NOMO-1 (cell line): ENCODE results near the gene RGS17.
"Not testable (repeated sequence)": the region's sequence is repeated elsewhere in the genome, so short reads cannot be mapped to it uniquely, and the experiment has no call there.

Experiments
- DNase-seq, 2 experiments: peaks; one replicate each; lab custom pipeline; 2025; ENCODE audit not compliant: unreplicated experiment in 2 of 2; lab: John Stamatoyannopoulos, UW

RGS17 gene

DNA sequence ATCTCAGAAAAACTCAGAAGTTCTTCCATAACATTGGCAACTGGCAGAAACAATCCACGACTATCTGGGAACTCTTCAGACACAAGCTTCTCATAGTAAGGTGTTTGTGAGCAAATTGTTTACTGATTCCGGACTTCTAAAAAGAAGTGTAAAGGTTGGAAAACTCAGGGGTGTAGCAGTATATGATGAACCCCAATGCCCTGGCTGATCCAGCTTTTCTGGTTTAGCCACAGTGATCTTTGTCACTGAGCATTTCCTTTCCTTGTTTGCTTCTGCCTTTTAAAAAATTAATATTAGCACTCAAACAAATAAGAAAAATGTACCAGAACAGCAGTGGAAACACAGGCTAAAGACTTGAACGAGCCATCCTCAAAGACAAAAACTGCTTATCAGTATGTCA is 4.9 kb downstream of the RGS17 start:
- no peak for DNase-seq

DNA sequence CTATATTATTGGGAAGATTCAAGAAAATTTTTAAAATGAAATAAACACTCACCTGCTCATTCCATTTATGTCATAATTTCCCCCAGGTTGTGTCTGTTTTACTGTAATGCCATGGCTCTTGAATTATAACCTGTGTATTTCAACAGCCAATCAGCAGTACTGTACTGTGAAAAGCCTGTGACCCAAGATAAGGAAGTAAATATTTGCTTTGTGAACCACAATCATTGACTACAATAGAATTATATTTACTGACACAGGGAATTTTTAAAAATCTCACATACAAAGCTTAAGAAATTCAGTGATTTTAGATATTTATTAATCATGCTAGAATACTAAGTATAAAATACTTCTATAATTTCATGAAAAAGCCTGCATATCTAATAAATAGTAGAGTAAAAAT is 6.0 kb downstream of the RGS17 start:
- DNase-seq: no peak

DNA sequence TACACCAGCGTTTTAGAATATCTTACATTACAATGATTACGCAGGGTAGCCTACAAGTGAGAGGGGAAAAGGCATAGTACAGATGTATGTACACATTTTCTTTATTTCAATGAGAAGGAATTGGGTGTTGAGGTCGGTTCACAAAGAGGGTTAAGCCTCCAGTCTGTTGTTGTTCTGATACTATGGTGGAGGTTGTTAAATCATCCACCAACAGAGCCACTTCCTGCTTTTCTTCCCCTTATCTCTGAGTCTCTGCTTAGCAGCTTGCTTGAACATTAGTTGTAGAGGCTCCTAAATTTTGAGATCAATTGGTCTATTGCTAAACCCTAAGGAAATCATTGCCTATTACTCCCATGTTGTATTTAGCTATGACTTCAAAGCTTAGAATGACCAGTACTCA is 7.3 kb downstream of the RGS17 start:
- peak in 1 of 2 experiments; percentile 38 for DNase-seq

DNA sequence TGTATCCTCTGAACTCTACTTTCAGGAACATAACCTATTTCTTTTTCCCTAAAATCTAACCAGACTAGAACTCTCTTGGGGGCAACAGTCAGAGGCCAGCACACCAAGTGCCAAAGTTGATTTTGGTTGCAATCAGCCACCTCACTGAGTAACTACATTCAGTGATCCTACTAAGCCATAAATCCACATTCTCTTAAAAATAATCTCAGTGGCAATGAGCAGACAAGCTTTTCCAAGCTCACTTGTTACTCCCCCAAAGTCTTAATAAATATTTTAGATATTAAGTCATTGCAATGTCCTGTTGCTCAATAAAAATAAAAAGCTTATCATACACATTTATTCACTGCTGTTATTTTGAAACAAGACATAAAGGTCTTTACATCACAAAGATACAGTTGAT is 9.8 kb downstream of the RGS17 start:
- DNase-seq: no peak

DNA sequence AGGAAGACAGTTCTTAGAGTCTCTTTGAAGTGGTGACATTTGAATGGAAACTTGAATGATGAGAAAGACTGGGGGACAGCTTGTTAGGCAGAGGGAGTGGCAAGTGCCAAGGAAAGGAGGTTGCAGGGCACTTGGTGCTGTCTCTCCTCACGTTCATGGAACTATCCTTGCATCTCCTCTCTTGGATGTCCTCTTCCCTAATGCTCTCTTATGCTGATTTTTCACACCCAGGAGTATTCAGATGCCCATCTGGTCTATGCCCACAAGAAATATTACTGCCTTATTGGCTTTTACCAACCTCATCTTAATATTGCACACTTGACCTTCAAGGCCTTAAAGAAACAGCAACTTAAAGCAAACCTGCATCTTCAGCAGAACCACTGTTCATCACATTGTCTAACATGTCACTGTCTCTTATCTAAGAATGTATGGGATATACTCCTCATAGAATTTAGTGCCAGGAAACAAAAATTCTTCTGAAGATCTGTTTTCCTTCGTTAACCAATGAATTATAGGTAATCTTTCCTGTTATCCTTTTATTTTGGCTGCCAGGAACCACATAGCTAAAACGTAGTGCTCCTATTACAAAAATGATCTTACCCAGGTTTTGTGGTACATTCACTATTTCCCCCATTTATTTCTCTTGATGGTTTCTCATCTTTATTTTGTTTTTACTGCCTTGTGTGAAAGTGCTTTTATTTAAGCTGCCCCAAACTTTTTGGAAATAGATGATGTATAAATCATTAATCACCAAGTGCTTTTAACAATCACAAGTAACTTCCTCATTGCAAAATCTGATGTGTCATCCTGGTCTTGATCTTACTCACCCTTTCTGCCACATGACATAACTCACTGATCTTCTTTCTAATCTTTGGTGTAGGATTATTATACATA is 12.8 kb downstream of the RGS17 start:
- DNase-seq: peak; percentile 21 to 86

DNA sequence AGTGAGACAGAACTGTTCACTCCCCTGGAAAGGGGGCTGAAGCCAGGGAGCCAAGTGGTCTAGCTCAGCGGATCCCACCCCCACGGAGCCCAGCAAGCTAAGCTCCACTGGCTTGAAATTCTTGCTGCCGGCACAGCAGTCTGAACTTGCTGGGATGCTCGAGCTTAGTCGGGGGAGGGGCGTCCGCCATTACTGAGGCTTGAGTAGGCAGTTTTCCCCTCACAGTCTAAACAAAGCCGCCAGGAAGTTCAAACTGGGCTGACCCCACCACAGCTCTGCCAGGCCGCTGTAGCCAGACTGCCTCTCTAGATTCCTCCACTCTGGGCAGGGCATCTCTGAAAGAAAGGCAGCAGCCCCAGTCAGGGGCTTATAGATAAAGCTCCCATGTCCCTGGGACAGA is 20.0 kb downstream of the RGS17 start:
- DNase-seq: not testable (repeated sequence)

DNA sequence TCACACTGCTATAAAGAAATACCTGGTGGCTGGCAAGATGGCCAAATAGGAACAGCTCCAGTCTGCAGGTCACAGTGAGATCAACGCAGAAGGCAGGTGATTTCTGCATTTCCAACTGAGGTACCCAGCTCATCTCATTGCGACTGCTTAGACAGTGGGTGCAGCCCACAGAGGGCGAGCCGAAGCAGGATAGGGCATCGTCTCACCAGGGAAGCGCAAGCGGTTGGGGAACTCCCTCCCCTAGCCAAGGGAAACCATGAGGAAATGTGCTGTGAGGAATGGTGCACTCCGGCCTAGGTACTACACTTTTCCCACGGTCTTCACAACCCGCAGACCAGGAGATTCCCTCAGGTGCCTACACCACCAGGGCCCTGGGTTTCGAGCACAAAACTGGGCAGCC is 20.5 kb downstream of the RGS17 start:
- not testable (repeated sequence) for DNase-seq

DNA sequence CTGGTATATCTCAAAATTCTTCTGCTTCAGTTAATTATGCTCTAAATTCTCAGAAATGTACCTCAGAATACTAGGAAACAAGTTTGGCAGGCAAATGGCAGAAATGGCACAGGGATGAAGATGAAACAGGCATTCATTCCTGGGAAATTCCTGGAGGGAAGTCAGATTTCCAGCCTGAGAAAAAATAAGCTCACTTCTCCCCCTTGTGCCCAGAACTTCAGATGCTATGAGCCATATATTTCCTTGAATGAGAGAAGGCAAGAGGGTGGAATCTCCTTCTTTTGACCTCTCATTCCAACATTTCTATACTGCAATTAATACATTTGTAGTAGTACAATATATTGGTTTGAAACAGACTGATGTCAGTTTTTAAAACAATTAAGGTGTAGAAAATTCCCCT is 22.8 kb downstream of the RGS17 start:
- no peak for DNase-seq

DNA sequence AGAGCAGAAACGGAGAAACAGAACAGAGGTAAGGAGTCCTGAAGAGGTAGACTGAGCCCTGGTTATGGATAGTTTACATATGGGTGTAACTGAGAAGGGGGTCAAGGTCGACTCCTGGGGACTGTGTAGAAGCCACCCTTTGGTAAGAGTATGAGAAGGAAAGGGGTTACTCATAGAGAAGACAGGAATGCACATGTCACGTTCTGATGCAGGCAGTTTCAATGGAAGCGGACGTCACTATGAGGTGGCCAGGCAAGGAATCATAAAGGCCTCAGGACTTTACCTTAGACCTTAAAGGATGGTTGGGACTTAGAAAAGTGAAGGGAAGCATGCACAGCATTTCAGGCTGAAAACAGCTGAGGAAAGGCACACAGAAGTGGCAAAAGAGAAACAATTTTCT is 25.1 kb downstream of the RGS17 start:
- DNase-seq: no peak

DNA sequence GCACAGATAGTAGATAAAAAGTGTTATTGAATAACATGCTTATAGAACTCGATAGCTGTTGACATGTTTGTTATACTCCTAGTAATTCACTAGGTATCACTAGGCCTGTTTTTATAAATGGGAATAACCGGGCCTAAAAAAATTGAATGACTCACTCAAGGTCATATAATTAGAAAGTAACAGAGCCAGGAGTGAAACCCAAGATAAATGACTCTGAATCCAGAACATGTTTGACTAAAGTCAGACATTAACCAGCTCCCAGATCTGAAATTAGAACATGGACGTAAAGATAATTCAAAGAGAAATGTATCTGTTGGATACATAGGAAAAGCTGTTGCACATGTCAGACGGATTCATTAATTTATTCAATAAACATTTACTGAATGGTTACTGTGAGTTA is 26.9 kb downstream of the RGS17 start:
- no peak for DNase-seq

DNA sequence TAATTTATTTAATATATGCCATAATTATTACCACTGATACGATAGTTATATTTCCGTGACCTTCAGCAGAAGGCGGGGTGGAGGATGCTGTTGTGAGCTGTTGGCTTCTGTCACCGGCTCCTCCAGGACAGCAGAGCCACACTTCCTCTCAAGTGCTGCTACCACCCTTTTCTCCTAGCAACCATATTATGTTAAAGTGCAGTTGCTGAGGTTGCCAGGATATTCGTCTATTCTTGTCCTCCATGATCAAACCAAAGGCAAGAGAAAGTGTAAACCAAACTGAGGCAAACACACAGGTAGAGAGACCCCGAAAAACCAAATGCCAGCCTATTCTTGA is 27.8 kb downstream of the RGS17 start:
- no peak for DNase-seq

DNA sequence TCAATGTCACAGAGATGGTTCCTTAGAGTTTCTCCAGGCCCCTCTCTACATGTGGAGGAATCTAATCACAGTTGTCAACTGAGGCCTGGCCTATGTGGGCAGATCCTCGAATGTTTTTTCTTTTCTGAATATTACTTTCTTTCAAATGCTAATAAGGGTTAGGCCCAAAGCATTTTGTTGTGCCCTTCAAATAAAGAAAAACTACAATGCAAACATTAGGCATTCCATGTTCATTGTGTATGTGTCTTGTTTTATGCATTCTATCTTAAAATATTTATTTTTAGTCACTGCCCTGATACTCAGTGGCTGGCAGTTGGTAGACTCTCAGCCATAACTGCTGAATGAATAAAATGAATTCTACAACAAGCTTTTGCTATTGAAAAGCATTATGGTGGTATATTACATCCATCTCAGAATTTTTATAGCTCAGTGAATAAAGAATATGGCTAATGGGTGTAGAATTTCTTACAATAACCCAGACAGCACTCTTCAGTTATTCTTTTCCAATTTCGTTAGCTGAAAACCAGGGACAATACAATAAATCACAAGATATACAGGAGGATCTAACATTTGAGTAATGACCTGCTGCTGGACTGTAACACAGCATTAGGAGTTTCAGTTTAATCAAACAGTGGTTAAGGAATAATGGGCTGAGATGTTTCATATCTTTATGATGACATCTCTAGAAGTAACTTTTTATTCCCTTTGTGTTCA is 28.3 kb downstream of the RGS17 start:
- no peak for DNase-seq

DNA sequence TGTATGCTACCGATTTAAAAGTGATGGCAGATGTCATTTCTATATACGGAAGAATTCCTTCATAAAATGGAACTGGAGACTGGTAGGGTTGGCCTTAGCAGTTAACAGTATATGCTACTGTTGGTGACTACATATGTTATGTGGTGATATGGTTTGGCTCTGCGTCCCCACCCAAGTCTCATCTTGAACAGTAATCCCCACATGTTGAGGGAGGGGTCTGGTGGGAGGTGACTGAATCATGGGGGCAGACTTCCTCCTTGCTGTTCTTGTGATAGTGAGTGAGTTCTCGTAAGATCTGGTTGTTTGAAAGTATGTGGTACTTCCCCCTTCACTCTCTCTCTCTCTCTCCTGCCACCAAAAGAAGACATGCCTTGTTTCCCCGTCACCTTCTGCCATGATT is 29.6 kb downstream of the RGS17 start:
- no peak for DNase-seq

DNA sequence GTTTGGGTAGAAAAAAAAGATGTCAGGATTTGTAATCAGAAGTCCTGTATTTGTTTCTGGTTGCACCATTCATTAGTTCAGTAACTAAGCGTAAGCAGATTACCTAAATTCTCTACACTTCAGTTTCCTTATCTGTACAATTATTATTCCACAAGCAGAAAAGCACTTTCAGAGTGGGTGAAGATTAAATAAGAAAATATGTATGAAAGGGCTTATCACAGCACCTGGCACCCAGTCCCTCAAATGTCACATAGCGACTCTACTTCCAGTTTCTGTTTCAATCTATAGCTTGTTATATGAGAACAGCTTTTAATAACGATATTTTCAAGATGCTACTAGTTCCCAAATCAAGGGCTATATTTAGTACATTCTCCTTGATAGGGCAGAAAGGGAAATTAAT is 31.4 kb downstream of the RGS17 start:
- peak in 1 of 2 experiments; percentile 53 for DNase-seq

DNA sequence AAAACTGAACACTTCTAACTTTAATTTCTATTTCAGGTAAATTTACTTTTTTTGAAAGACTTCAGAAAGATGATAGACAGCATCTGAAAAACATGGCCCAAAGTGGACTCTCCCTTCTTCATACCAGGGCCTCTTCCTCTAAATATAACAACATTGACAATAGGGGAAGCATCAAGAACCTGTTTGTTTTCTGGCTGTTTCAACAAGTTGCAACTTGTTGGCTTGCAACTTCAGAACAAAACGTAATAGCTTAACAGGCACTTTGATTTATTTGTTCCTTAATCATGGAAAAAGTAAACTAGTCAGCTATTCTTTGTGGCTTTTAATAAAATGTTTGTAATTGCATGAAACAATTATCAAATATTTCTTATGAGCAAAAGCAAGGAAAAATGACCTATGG is 34.3 kb downstream of the RGS17 start:
- DNase-seq: peak; percentile 42 to 76

DNA sequence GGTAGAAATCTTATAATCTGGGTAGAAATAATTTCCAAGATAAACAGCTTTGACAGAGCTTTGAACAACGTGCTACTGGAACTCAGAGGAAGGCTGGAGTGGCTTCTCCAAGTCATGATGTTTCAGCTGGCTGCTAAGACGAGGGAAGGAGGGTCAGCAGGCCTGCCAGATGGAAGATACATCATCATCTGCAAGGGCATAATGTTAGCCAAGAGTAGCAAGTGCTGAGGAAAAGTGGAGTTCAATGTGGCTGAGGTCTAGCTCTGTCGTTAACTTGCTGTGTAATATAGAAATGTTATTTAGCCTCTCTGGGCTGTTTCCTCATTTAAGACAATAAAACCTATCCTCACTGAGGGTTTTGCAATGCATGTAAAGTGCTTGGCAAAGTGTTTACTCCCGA is 35.1 kb downstream of the RGS17 start:
- DNase-seq: peak in 1 of 2 experiments; percentile 29

DNA sequence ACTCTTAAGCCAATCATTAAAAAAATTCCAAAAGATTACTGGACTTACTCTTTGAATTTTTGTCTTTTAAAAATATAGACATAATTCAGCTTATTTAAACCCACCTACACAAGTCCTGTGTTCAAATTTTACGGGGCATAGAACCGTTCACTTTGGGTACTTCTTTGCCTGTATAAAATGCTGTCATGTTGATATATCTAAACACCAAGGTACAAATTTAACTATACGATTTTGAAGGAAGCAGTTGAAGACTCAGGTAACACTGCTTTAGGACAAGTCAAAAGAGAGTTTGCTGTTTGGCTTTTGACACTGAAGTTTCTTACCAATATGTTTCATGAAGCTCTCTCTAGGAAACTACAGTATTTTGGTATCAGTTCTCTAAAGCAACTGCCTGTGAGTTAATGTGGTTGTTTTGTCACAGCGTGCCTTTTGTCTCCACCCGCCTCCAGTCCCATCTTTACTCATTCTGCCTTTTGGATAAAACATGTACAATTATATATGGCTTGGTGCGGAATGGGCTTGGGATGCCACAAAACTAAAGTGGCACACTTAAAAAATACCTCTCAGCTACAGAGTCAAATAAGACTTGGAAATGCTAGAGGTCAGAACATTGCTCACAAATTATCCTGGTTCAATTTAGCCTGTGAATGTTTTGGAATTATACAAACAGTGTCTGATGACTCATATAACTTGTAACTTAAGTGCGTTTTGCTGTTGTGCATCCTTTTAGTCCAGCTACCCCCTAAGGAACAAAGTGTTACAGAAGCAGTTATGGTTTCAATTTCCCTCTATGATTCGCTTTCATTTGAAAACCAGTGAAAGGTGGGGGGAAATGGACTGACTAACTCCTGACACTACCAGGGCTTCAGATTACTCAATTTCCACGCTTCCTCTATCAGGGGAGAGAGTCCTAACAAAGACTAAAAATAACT is 38.7 kb downstream of the RGS17 start:
- DNase-seq: peak; percentile 79 to 90

DNA sequence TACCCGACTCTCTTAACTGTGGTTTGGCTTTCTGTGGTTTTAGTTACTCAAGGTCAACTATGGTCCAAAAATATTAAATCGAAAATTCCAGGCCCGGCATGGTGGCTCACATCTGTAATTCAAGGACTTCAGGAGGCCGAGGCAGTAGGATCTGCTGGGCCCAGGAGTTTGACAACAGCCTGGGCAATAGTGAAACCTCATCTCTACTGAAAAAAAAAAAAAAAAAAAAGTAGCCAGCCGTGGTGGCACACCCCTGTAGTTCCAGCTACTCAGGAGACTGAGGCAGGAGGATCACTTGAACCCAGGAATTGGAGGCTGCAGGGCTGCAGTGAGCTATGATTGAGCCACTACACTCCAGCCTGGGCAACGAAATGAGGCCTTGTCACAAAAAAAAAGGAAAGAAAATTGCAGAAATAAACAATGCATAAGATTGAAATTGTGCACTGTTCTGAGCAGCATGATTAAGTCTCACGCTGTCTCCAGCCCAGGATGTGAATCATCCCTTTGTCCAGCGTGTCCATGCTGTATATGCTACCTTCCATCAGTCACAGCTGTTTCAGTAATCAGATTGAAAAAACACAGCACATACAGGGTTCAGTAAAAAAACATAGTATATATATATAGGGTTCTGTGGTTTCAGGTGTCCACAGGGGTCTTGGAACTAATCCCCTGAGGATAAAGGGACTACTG is 40.7 kb downstream of the RGS17 start:
- no peak for DNase-seq

DNA sequence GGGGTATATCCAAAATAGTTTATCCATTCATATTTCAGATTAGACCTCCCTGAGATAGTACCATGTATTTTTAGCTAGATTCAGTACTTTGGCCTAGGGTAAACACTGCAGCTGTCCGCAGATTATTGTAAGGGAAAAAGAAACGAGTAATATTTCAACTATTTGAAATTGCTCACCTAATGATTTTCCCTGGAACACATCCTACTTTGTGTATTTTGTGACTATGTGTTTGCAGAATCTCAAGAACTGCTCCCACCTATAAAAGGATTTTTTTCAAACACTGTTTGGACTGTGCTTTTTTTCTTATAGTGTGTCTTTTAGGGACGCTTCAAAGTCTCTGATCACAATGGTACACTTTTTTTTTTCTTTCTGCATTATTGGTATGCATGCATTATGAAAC is 42.3 kb downstream of the RGS17 start:
- no peak for DNase-seq

DNA sequence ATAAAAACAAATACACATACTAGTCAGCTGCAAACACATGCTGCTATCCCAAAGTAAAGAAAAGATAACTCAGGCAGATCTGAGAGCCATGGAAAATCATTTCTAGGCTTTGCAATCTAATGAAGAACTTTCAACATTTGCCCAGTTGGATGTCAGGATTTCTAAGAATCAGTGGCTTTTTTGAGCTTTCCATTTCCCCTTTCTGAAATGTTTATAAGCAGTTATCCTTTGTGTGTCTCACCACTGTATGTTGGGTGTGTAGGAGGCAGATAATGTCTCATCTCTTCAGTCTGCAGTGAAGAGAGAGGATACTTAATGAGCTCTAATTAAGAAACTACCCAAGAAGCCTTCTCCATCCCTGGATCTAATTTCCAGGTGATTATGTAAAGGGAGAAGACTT is 43.6 kb downstream of the RGS17 start:
- peak in 1 of 2 experiments; percentile 16 for DNase-seq
